Thoracic aorta (tissue), 2 donors: ENCODE measurements around the gene SLC39A11. TPM values are rescaled to one million over a fixed set of nuclear protein-coding genes. Genes with fewer than 3 reads are reported as not detected.

Experiments used
- ATAC-seq: fragments of 150-250 bp; one replicate; pipeline ENCODE4 v1.8.0; 2017; ENCODE audit warnings: low read depth; ENCODE audit not compliant: insufficient number of reproducible peaks, low FRiP score
- DNase-seq: peaks from one replicate; pipeline ENCODE4 v3.0.0-alpha.2; 2020; ENCODE audit warnings: low spot score
- H3K27ac ChIP-seq, 2 donors: fragments of 200-600 bp; sonication (generic); 1 replicate in 1 of 2; 2 replicates in 1 of 2; pipeline ENCODE4 v1.5.1; 2016; ENCODE audit warnings: mild to moderate bottlenecking in 2 of 2, moderate library complexity in 2 of 2
- H3K27me3 ChIP-seq: fragments of 200-600 bp; sonication (generic); replicated peaks from 2 replicates; pipeline ENCODE4 v1.6.0; 2016; ENCODE audit warnings: mild to moderate bottlenecking; ENCODE audit not compliant: insufficient read depth
- H3K36me3 ChIP-seq: fragments of 200-600 bp; sonication (generic); one replicate; pipeline ENCODE4 v1.5.1; 2016
- H3K4me1 ChIP-seq, 2 donors: fragments of 200-600 bp; sonication (generic); 1 replicate in 1 of 2; 2 replicates in 1 of 2; pipeline versions ENCODE4 v1.5.1 to v1.6.0; 2016; ENCODE audit warnings: low read depth in 2 of 2, mild to moderate bottlenecking in 1 of 2; ENCODE audit not compliant: control insufficient read depth in 1 of 2
- H3K4me3 ChIP-seq: fragments of 200-600 bp; sonication (generic); 2 replicates; pipeline ENCODE4 v1.5.1; 2016; ENCODE audit warnings: mild to moderate bottlenecking
- H3K9me3 ChIP-seq: fragments of 200-600 bp; sonication (generic); 2 replicates; pipeline ENCODE4 v1.5.1; 2016
- CTCF ChIP-seq: fragments of 200-600 bp; sonication (generic); IDR thresholded peaks from one replicate; pipeline ENCODE4 v1.5.1; 2019; ENCODE audit warnings: antibody characterized with exemption
- total RNA-seq, 2 donors: library from RNA; depleted of rRNA; stranded (reverse); fragments of >200 nt; gene quantifications; one replicate each; pipeline versions ENCODE4 v1.1.0 to v1.2.3, GENCODE V29; 2016

Gene SLC39A11
- total RNA-seq, 2 donors from 2014 or later: 12.0 to 29.1 TPM

DNA sequence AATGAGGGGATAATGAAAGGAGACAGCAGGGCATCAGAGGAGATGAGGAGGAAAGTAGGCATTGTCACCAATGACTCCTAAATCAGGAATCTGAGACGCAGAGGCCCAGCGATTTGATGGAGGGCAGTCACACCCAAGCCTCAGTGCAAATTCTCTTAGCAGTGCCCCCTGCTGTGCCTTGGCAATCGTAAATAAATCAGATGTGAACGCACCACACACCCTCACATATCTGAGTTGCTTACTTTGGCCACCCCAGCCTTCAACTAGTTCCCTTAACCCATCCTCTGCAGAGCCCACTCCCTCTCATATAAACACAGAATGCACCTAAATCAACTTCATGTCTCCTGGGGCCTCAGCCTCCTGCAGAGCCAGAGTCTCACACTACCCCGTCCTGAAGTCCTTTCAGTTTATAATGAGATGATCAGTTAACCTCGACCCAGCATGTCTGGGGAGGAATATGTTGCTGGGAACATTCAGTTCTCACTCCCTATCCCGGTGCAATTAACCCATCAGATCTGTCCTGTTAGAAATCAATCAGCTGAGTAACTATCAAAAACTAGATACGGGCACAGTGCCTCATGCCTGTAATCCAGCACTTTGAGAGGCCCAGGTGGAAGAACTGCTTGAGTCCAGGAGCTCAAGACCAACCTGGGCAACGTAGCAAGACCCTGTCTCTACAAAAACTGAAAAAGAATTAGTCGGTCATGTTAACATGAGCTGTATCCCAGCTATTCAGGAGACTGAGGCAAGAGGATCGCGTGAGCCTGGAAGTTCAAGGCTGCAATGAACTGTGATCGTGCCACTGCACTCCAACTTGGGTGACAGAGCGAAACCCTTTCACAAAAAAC lies 78.4 kb downstream of the SLC39A11 start:
- peaks cover 8% of the 10 kb centered on the region for H3K9me3 ChIP-seq
- no peaks in the 10 kb centered on the region for H3K27me3 ChIP-seq
- TF ChIP-seq CTCF: no peak
- H3K4me1 ChIP-seq: no peaks in the 10 kb centered on the region
- H3K27ac ChIP-seq: no peak overlapping the region
- no peaks in the 10 kb centered on the region for H3K36me3 ChIP-seq
- DNase-seq (no peak), ATAC-seq (no peak)
- H3K4me3 ChIP-seq: no peak overlapping the region

DNA sequence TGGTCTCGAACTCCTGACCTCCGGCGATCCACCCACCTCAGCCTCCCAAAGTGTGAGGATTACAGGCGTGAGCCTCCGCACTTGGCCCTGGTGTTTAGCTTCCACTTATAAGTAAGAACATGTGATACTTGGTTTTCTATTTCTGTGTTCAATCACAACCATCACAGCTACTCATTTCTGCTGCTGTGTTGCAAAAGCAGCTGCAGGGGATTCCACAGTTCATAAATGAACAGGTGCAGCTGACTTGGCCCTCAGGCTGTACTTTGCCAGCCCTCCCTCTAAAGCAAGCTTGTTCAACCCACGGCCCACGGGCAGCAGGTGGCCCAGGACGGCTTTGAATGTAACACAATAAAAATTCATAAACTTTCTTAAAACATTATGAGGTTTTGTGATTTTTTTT lies 79.2 kb downstream of the SLC39A11 start:
- no peak overlapping the region for H3K27ac ChIP-seq
- no peak overlapping the region for H3K4me3 ChIP-seq
- DNase-seq: no peak
- H3K27me3 ChIP-seq: no peaks in the 10 kb centered on the region
- H3K36me3 ChIP-seq: no peaks in the 10 kb centered on the region
- peaks cover 0 to 3% of the 10 kb centered on the region in 2 donors for H3K4me1 ChIP-seq
- ATAC-seq: no peak
- no peak for TF ChIP-seq CTCF
- peaks cover 4% of the 10 kb centered on the region for H3K9me3 ChIP-seq

- no peaks in the 10 kb centered on the region for H3K27me3 ChIP-seq
- ATAC-seq (no peak), DNase-seq (no peak)
- no peaks in the 10 kb centered on the region for H3K36me3 ChIP-seq
- H3K9me3 ChIP-seq: no peaks in the 10 kb centered on the region
- no peak for TF ChIP-seq CTCF
- no peak overlapping the region for H3K27ac ChIP-seq
- no peak overlapping the region for H3K4me3 ChIP-seq
- peaks cover 4 to 15% of the 10 kb centered on the region in 2 donors for H3K4me1 ChIP-seq
Observed at GRCh38 chr17:73011016-73011486, 81.4 kb downstream of the SLC39A11 start.

DNA sequence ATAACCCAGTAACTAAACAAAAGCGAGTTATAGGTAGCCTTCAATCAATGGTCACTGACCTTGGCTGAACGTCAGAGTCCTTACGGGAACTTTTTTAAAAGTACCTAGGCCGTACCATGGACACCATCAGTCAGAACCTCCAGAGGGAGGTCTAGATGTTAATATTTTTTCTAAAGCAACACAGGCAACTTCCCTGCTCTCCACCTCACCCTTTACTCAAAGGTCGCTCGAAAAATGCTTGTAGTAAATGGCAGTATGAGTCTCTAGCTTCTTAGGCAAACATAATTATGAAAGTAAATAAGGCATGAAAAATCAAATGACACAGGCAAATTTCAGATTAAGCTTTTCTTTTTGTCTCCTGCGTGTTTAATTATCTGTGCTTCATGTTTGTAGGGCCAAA lies 82.1 kb downstream of the SLC39A11 start:
- TF ChIP-seq CTCF: no peak
- no peak overlapping the region for H3K27ac ChIP-seq
- DNase-seq (no peak), ATAC-seq (no peak)
- H3K9me3 ChIP-seq: no peaks in the 10 kb centered on the region
- H3K4me1 ChIP-seq: peaks cover 4 to 15% of the 10 kb centered on the region in 2 donors
- no peak overlapping the region for H3K4me3 ChIP-seq
- H3K36me3 ChIP-seq: no peaks in the 10 kb centered on the region
- no peaks in the 10 kb centered on the region for H3K27me3 ChIP-seq

DNA sequence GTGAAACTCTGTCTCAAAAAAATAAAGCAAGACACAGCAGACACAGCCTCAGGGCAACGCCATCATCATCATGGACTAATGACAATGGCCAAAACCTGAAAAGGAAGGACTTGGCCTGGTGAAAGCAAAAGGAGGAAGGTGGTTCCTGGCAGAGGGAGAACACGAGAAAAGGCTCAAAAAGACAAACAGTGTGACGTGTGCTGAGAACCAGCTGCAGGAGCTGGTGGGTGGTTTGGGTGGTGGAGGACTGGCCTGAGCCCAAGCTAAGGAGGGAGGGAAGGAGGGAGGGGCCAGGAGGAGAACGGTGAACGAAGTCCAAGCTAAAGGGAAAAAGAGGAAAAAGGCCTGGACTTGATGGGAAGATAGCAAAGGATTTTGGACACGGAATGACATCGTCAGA lies 85.1 kb downstream of the SLC39A11 start:
- Histone ChIP-seq H3K27ac (peak overlapping the region in 1 of 2 donors; percentile 34), H3K4me3 (peak overlapping the region; percentile 23), H3K36me3 (no peaks in the 10 kb centered on the region), H3K9me3 (no peaks in the 10 kb centered on the region), H3K4me1 (peaks cover 4 to 15% of the 10 kb centered on the region in 2 donors), H3K27me3 (no peaks in the 10 kb centered on the region)
- no peak for DNase-seq
- no peak for ATAC-seq
- no peak for TF ChIP-seq CTCF
